H1 (cell line): ENCODE data around the gene SFXN4.

ENCODE experiments used
- CHD2 ChIP-seq: IDR thresholded peaks from 2 replicates; pipeline ENCODE4 v1.6.1; 2012; ENCODE audit warnings: low read length, improper control_type of control experiment
- CTCF ChIP-seq, 3 experiments: IDR thresholded peaks; 1 replicate in 2 of 3; 2 replicates in 1 of 3; pipeline versions ENCODE4 v1.5.1 to v1.6.1; 2011; ENCODE audit warnings: low read length in 3 of 3, mild to moderate bottlenecking in 3 of 3, inconsistent platforms in 2 of 3, low read depth in 1 of 3, moderate library complexity in 1 of 3; ENCODE audit not compliant: insufficient read depth in 1 of 3; ENCODE audit errors: control extremely low read depth in 1 of 3
- RFX5 ChIP-seq: IDR thresholded peaks from 2 replicates; pipeline ENCODE4 v1.6.1; 2011; ENCODE audit warnings: low read depth, low read length, improper control_type of control experiment, borderline replicate concordance
- YY1 ChIP-seq: IDR thresholded peaks from 2 replicates; pipeline ENCODE4 v1.6.1; 2011; ENCODE audit warnings: low read depth, mild to moderate bottlenecking, low read length

DNA sequence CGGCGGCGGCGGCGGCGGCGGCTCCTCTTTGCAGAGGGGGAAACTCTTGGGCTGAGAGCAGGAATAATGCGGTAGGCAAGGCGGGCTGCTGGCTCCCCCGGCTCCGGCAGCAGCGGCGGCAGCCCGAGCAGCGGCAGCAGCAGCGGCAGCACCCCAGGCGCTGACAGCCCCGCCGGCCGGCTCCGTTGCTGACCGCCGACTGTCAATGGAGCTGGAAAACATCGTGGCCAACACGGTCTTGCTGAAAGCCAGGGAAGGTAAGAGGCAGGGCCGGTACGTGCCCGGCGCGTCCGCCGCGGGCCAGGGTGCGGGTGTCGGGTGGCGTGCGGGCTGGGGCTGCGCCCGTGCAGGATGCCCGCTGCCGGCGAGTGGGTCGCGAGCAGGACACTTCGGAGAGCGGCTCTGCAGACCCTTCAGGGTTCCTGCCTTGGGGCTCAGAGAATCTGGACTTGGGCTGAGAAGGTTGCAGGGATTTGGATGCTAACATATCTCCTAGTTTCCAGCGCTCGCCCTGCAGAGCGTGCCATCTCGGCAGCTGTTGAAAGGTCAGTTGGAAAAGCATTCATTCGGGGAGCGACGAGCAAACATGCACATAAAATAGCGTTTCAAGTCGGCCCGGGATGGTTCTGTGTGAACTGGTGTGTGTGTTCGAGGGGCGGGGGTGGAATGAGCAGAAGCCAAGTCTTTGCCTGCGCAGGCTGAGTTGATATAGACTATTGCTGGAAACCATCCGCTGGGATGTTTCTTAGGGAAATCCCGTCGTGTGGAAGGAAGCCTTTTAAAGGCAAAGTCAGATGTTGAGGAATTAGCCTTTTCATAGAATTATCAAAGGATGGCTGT is 42.4 kb upstream of the SFXN4 start:
- TF ChIP-seq CHD2 = no peak
- no peak for TF ChIP-seq YY1
- no peak for TF ChIP-seq CTCF (IDR thresholded peaks at IDR 0.05; ENCODE audit: control extremely low read depth in 1 of 3, insufficient read depth in 1 of 3, low read depth in 1 of 3, low read length in 3 of 3)
- TF ChIP-seq RFX5 = no peak
